K562 (cell line): ENCODE results near the gene NUP214. TPM values are rescaled to one million over a fixed set of nuclear protein-coding genes. Genes with fewer than 3 reads are reported as not detected.

Experiments used
- ATAC-seq: fragments of 200-7000 bp; cut with Tn5 transposase; 3 replicates; pipeline ENCODE4 v1.9.1; 2020; ENCODE audit warnings: moderate library complexity
- BruUV-seq: library from RNA; stranded (reverse); fragments of 400-500 nt; replicated peaks from 2 replicates; lab custom pipeline; 2021; lab: Mats Ljungman, UMichigan
- CTCF ChIA-PET: fragments of 300-600 bp; formaldehyde crosslinking; extraction: SDS; loops from one replicate; lab custom pipeline; 2021; ENCODE audit warnings: low intra/inter-chr PET ratio; lab: Yijun Ruan, JAX
- POLR2A ChIA-PET: fragments of 300-600, 350-650 bp; sonication (Branson Sonifier 250); formaldehyde crosslinking; extraction: SDS; loops from one replicate; lab custom pipeline; 2021; ENCODE audit warnings: antibody characterized with exemption, inconsistent platforms; lab: Yijun Ruan, JAX
- DNase-seq, 4 experiments: peaks; one replicate each; pipeline versions ENCODE4 v3.0.0 to v3.0.0-alpha.2; 2011 to 2018; ENCODE audit warnings: low spot score in 3 of 4, mixed read lengths in 3 of 4; ENCODE audit errors: extremely low read depth in 1 of 4
- FAIRE-seq: peaks from 2 replicates; lab custom pipeline; 2011; peaks lifted over from hg19 to GRCh38; lab: Jason Lieb, UNC
- H2AFZ ChIP-seq: 2 replicates; pipeline ENCODE4 v1.6.0; 2011; ENCODE audit warnings: low read depth, low read length, control low read depth, inconsistent platforms
- H3K27ac ChIP-seq: fragments of 200-600 bp; 3 replicates; pipeline ENCODE4 v1.8.0; 2011; ENCODE audit warnings: low read depth, mild to moderate bottlenecking, control low read depth, inconsistent platforms, low read length, moderate library complexity, mixed read lengths; ENCODE audit errors: extremely low read depth
- H3K27me3 ChIP-seq, 2 experiments: fragments of 300-600 bp in 1 of 2; 2 replicates in 1 of 2; 3 replicates in 1 of 2; pipeline versions ENCODE4 v1.6.0 to v1.8.0; 2011; ENCODE audit warnings: inconsistent platforms in 2 of 2, low read length in 2 of 2, mild to moderate bottlenecking in 1 of 2, mixed read lengths in 1 of 2, moderate library complexity in 1 of 2; ENCODE audit not compliant: control insufficient read depth in 2 of 2, insufficient read depth in 2 of 2
- H3K36me3 ChIP-seq: fragments of 300-600 bp; 3 replicates; pipeline ENCODE4 v1.8.0; 2011; ENCODE audit warnings: mild to moderate bottlenecking, low read length, inconsistent platforms; ENCODE audit not compliant: control insufficient read depth, insufficient read depth
- H3K4me1 ChIP-seq, 2 experiments: fragments of 200-600 bp in 1 of 2; replicated peaks in 1 of 2; 2 replicates in 1 of 2; 3 replicates in 1 of 2; pipeline versions ENCODE4 v1.5.1 to v1.8.0; 2011; ENCODE audit warnings: inconsistent platforms in 2 of 2, low read length in 2 of 2, mild to moderate bottlenecking in 1 of 2, mixed read lengths in 1 of 2, moderate library complexity in 1 of 2; ENCODE audit not compliant: control insufficient read depth in 2 of 2, insufficient read depth in 2 of 2
- H3K4me2 ChIP-seq: 2 replicates; pipeline ENCODE4 v1.6.1; 2011; ENCODE audit warnings: low read length, control low read depth, inconsistent platforms, mixed read lengths; ENCODE audit not compliant: insufficient read depth
- H3K4me3 ChIP-seq: fragments of 200-600 bp; sonication (generic), shearing (Covaris generic); 2 replicates; pipeline ENCODE4 v1.5.1; 2016; ENCODE audit warnings: control low read depth, inconsistent platforms
- H3K79me2 ChIP-seq: fragments of 200-600 bp; 3 replicates; pipeline ENCODE4 v1.8.0; 2011; ENCODE audit warnings: low read length, inconsistent platforms; ENCODE audit not compliant: control insufficient read depth, insufficient read depth
- H3K9ac ChIP-seq, 2 experiments: 2 replicates each; pipeline versions ENCODE4 v1.6.0 to v1.6.1; 2011; ENCODE audit warnings: low read depth in 2 of 2, low read length in 2 of 2, control low read depth in 1 of 2, inconsistent platforms in 1 of 2, mild to moderate bottlenecking in 1 of 2, mixed read lengths in 1 of 2; ENCODE audit not compliant: insufficient read depth in 1 of 2
- H3K9me1 ChIP-seq: one replicate; pipeline ENCODE4 v1.6.0; 2011; ENCODE audit warnings: inconsistent platforms, mild to moderate bottlenecking, low read length, moderate library complexity; ENCODE audit not compliant: control insufficient read depth, insufficient read depth
- H3K9me3 ChIP-seq: replicated peaks from 2 replicates; pipeline ENCODE4 v1.5.1; 2011; ENCODE audit warnings: low read depth, low read length, inconsistent platforms; ENCODE audit not compliant: control insufficient read depth, insufficient read depth
- H4K20me1 ChIP-seq: replicated peaks from 2 replicates; pipeline ENCODE4 v1.6.1; 2011; ENCODE audit warnings: low read length, inconsistent platforms, mixed read lengths; ENCODE audit not compliant: control insufficient read depth, insufficient read depth
- CTBP1 ChIP-seq: fragments of 450-650 bp; IDR thresholded peaks from 2 replicates; pipeline ENCODE4 v1.6.1; 2016; ENCODE audit warnings: borderline replicate concordance
- NBN ChIP-seq: fragments of 450-650 bp; IDR thresholded peaks from 2 replicates; pipeline ENCODE4 v1.6.1; 2016; ENCODE audit warnings: low read depth, mild to moderate bottlenecking
- NR2C2 ChIP-seq, 2 experiments: fragments of 200-800 bp in 1 of 2; sonication (Bioruptor generic) in 1 of 2; sonication (generic) in 1 of 2; formaldehyde crosslinking in 1 of 2; IDR thresholded peaks; 2 replicates each; pipeline versions ENCODE4 v1.6.1 to v1.8.0; 2016 to 2022; ENCODE audit warnings: mild to moderate bottlenecking in 1 of 2, missing compliant biosample characterization in 1 of 2, missing genetic modification characterization in 1 of 2, missing genetic modification reagents in 1 of 2
- PML ChIP-seq: IDR thresholded peaks from 2 replicates; pipeline ENCODE4 v1.6.1; 2012; ENCODE audit warnings: low read length, inconsistent platforms
- POLR2AphosphoS2 ChIP-seq: IDR thresholded peaks from 2 replicates; pipeline ENCODE4 v1.6.1; 2012; ENCODE audit warnings: low read length, improper control_type of control experiment
- STAG1 ChIP-seq: sonication (generic); formaldehyde crosslinking; IDR thresholded peaks from 2 replicates; pipeline ENCODE4 v1.5.0; 2020; ENCODE audit warnings: missing genetic modification reagents, borderline replicate concordance
- ZNF384 ChIP-seq: IDR thresholded peaks from 2 replicates; pipeline ENCODE4 v1.6.1; 2012; ENCODE audit warnings: low read depth, low read length, improper control_type of control experiment
- ZNF77 ChIP-seq: fragments of 250-450 bp; sonication (Bioruptor Pico); IDR thresholded peaks from 2 replicates; pipeline ENCODE4 v1.5.0; 2020
- ZSCAN32 ChIP-seq: fragments of 450-650 bp; formaldehyde crosslinking; IDR thresholded peaks from 2 replicates; pipeline ENCODE4 v1.4.0; 2020; ENCODE audit warnings: mild to moderate bottlenecking, moderate library complexity
- whole genome bisulfite sequencing: fragments of 100-300 bp; shearing (Covaris generic); methylation state at CpG from one replicate; pipeline ENCODE4 v1.1.6; 2016; ENCODE audit warnings: low coverage, mixed read lengths; ENCODE audit not compliant: insufficient coverage; ENCODE audit errors: missing lambda C conversion rate; 5-methylcytosine and 5-hydroxymethylcytosine counted together
- in situ Hi-C: fragments of 300-500 bp; cut with MboI; formaldehyde crosslinking; loops from 4 replicates; pipeline ENCODE4 v1.15.0; 2018; ENCODE audit warnings: inconsistent platforms, mixed read lengths
- intact Hi-C: fragments of 100-400 bp; cut with micrococcal nuclease; formaldehyde crosslinking; loops from 2 replicates; pipeline ENCODE4 v1.14.2; 2022
- polyA plus RNA-seq, 8 experiments: library from polyadenylated mRNA; depleted of rRNA in 4 of 8; stranded (reverse) in 5 of 8; unstranded in 3 of 8; fragments of >200 nt; fragmentation: Nextera tagmentation in 2 of 8; fragmentation: Illumina TruSeq in 1 of 8; extraction: Ambion mirVana in 2 of 8; extraction: Trizol in 1 of 8; gene quantifications; 2 replicates each; pipeline versions ENCODE4 v1.2.1 to v1.2.3, GENCODE V29; 2011 to 2014; ENCODE audit warnings: inconsistent platforms in 1 of 8, missing spikeins in 1 of 8
- total RNA-seq, 7 experiments: library from RNA; depleted of rRNA in 6 of 7; stranded (reverse); fragments of >200 nt in 6 of 7; fragmentation: Illumina TruSeq in 2 of 7; extraction: Trizol in 2 of 7; gene quantifications; 2 replicates each; pipeline versions ENCODE4 v1.2.1 to v1.2.3, GENCODE V29; 2011 to 2021; ENCODE audit warnings: low replicate concordance in 1 of 7
- TF ChIP-seq, protein P1 (sequence below): sonication (generic); IDR thresholded peaks from 2 replicates; pipeline ENCODE4 v1.6.1; 2016
- TF ChIP-seq, protein P2 (sequence below): sonication (generic); formaldehyde crosslinking; IDR thresholded peaks from 2 replicates; pipeline ENCODE4 v1.8.0; 2022; ENCODE audit warnings: mild to moderate bottlenecking, low read depth, missing genetic modification reagents
- TF ChIP-seq, protein P3 (sequence below): sonication (generic); formaldehyde crosslinking; IDR thresholded peaks from 2 replicates; pipeline ENCODE4 v1.8.0; 2022; ENCODE audit warnings: mild to moderate bottlenecking, missing genetic modification reagents
- TF ChIP-seq, protein P4 (sequence below): sonication (generic); formaldehyde crosslinking; IDR thresholded peaks from 2 replicates; pipeline ENCODE4 v1.8.1; 2023; ENCODE audit warnings: mild to moderate bottlenecking, missing genetic modification reagents

Gene NUP214
- total and polyA plus RNA-seq, 9 of the 15 experiments (the other 6 are each of a cell fraction or from before 2014, with no cell fraction given), result 56.9 to 332 (median 97.1) TPM

DNA sequence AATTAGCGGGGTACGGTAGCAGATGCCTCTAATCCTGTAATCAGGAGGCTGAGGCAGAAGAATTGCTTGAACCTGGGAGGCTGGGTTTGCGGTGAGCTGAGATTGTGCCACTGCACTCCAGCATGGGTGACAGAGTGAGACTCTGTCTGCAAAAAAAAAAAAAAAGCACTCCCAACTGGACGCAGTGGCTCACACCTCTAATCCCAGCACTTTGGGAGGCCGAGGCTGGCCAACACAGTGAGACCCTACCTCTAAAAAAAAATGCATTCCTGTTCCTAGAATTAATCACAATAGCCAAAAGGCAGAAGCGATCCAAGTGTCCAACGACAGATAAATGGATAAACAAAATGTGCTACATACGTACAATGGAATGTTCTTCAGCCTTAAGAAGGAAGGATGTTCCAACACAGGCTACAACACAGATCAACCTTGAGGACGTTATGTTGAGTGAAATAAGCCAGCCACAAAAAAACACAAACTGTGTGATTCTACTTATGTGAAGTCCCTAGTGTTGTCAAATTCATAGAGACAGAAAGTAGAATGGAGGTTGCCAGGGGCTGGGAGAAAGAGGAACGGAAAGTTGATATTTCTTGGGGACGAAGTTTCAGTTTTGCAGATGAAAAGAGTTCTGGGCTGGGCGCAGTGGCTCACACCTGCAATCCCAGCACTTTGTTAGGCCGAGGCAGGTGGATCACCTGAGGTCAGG is 137.1 kb downstream of the NUP214 start:
- no peaks in the 10 kb centered on the region for H3K9me3 ChIP-seq
- no TSS peak for BruUV-seq
- peaks cover 19% of the 10 kb centered on the region for H3K9me1 ChIP-seq
- intact Hi-C loops, result no loop called here
- H4K20me1 ChIP-seq, result peaks cover 27% of the 10 kb centered on the region
- no peak overlapping the region for H3K4me2 ChIP-seq
- H2AFZ ChIP-seq, result no peak overlapping the region
- ChIA-PET POLR2A (interaction anchor here (0.6 to 17.3 kb wide), 5 partner anchors 8 to 82 kb away, joined by 3 to 338 read pairs (median 88); partner anchors contain the start of gene FAM78A), CTCF (no interaction called here)
- FAIRE-seq (peak; percentile 56), DNase-seq (peak in 1 of 4 experiments; percentile 9), ATAC-seq (no peak)
- peaks cover 0 to 9% of the 10 kb centered on the region in 2 experiments; a peak in 2 of 5 replicates for H3K27me3 ChIP-seq
- WGBS, result 64% methylated on average over 13 of the region's 13 CpGs
- peaks cover 43% of the 10 kb centered on the region for H3K79me2 ChIP-seq
- H3K4me1 ChIP-seq, result peaks cover 0 to 49% of the 10 kb centered on the region in 2 experiments; a peak in 3 of 5 replicates
- no peak overlapping the region for H3K9ac ChIP-seq
- in situ Hi-C loops, result no loop called here
- no peak overlapping the region for H3K27ac ChIP-seq
- H3K36me3 ChIP-seq, result peaks cover 90% of the 10 kb centered on the region
- no peak overlapping the region for H3K4me3 ChIP-seq
- TF ChIP-seq STAG1 (CRISPR knock-in tag) (no peak), POLR2AphosphoS2 (no peak), CTBP1 (no peak), NR2C2 (CRISPR knock-in tag; IDR thresholded peaks at IDR 0.05) (no peak), NR2C2 (tag; IDR thresholded peaks at IDR 0.05) (no peak), PML (no peak), ZNF77 (CRISPR knock-in tag) (no peak), ZNF384 (peak; percentile 54; the same call in 1 of the 2 replicates), NBN (no peak), ZSCAN32 (CRISPR knock-in tag) (no peak)
- TF ChIP-seq, protein P1, sequence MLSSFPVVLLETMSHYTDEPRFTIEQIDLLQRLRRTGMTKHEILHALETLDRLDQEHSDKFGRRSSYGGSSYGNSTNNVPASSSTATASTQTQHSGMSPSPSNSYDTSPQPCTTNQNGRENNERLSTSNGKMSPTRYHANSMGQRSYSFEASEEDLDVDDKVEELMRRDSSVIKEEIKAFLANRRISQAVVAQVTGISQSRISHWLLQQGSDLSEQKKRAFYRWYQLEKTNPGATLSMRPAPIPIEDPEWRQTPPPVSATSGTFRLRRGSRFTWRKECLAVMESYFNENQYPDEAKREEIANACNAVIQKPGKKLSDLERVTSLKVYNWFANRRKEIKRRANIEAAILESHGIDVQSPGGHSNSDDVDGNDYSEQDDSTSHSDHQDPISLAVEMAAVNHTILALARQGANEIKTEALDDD, result no peak
- TF ChIP-seq, protein P2, sequence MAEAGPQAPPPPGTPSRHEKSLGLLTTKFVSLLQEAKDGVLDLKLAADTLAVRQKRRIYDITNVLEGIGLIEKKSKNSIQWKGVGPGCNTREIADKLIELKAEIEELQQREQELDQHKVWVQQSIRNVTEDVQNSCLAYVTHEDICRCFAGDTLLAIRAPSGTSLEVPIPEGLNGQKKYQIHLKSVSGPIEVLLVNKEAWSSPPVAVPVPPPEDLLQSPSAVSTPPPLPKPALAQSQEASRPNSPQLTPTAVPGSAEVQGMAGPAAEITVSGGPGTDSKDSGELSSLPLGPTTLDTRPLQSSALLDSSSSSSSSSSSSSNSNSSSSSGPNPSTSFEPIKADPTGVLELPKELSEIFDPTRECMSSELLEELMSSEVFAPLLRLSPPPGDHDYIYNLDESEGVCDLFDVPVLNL (CRISPR knock-in tag), result no peak
- TF ChIP-seq, protein P3, sequence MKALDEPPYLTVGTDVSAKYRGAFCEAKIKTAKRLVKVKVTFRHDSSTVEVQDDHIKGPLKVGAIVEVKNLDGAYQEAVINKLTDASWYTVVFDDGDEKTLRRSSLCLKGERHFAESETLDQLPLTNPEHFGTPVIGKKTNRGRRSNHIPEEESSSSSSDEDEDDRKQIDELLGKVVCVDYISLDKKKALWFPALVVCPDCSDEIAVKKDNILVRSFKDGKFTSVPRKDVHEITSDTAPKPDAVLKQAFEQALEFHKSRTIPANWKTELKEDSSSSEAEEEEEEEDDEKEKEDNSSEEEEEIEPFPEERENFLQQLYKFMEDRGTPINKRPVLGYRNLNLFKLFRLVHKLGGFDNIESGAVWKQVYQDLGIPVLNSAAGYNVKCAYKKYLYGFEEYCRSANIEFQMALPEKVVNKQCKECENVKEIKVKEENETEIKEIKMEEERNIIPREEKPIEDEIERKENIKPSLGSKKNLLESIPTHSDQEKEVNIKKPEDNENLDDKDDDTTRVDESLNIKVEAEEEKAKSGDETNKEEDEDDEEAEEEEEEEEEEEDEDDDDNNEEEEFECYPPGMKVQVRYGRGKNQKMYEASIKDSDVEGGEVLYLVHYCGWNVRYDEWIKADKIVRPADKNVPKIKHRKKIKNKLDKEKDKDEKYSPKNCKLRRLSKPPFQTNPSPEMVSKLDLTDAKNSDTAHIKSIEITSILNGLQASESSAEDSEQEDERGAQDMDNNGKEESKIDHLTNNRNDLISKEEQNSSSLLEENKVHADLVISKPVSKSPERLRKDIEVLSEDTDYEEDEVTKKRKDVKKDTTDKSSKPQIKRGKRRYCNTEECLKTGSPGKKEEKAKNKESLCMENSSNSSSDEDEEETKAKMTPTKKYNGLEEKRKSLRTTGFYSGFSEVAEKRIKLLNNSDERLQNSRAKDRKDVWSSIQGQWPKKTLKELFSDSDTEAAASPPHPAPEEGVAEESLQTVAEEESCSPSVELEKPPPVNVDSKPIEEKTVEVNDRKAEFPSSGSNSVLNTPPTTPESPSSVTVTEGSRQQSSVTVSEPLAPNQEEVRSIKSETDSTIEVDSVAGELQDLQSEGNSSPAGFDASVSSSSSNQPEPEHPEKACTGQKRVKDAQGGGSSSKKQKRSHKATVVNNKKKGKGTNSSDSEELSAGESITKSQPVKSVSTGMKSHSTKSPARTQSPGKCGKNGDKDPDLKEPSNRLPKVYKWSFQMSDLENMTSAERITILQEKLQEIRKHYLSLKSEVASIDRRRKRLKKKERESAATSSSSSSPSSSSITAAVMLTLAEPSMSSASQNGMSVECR (CRISPR knock-in tag), result no peak
- TF ChIP-seq, protein P4, sequence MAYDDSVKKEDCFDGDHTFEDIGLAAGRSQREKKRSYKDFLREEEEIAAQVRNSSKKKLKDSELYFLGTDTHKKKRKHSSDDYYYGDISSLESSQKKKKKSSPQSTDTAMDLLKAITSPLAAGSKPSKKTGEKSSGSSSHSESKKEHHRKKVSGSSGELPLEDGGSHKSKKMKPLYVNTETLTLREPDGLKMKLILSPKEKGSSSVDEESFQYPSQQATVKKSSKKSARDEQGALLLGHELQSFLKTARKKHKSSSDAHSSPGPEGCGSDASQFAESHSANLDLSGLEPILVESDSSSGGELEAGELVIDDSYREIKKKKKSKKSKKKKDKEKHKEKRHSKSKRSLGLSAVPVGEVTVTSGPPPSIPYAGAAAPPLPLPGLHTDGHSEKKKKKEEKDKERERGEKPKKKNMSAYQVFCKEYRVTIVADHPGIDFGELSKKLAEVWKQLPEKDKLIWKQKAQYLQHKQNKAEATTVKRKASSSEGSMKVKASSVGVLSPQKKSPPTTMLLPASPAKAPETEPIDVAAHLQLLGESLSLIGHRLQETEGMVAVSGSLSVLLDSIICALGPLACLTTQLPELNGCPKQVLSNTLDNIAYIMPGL (CRISPR knock-in tag), result 0 out of 2 replicates have a peak, but pooled peaks have one; percentile 53
